Suprapubic skin (tissue), 4 donors: ENCODE data around the gene OGFOD2. TPM values are rescaled to one million over a fixed set of nuclear protein-coding genes. Genes with fewer than 3 reads are reported as not detected.
"Not testable (repeated sequence)": the region's sequence is repeated elsewhere in the genome, so short reads cannot be mapped to it uniquely, and the experiment has no call there.

Experiments
- DNase-seq, 2 donors: peaks; one replicate each; pipeline ENCODE4 v3.0.0-alpha.2; 2019; ENCODE audit warnings: low spot score in 2 of 2
- H3K27ac ChIP-seq: fragments of 200-600 bp; sonication (generic); one replicate; pipeline ENCODE4 v1.5.1; 2019
- H3K27me3 ChIP-seq: fragments of 200-600 bp; sonication (generic); one replicate; pipeline ENCODE4 v1.5.1; 2019
- H3K36me3 ChIP-seq: fragments of 200-600 bp; sonication (generic); one replicate; pipeline ENCODE4 v1.5.1; 2019
- H3K4me1 ChIP-seq: fragments of 200-600 bp; sonication (generic); one replicate; pipeline ENCODE4 v1.5.1; 2019
- H3K4me3 ChIP-seq: fragments of 200-600 bp; sonication (generic); one replicate; pipeline ENCODE4 v1.5.1; 2019; ENCODE audit warnings: mild to moderate bottlenecking
- H3K9me3 ChIP-seq: fragments of 200-600 bp; sonication (generic); one replicate; pipeline ENCODE4 v1.5.1; 2019
- CTCF ChIP-seq, 2 donors: fragments of 200-600 bp in 1 of 2; fragments of 450-650 bp in 1 of 2; sonication (generic) in 1 of 2; IDR thresholded peaks; one replicate each; pipeline ENCODE4 v1.5.1; 2016 to 2019; ENCODE audit warnings: antibody characterized with exemption in 2 of 2, mild to moderate bottlenecking in 1 of 2, moderate library complexity in 1 of 2
- EP300 ChIP-seq: sonication (generic); formaldehyde crosslinking; IDR thresholded peaks from one replicate; pipeline ENCODE4 v1.6.1; 2017; ENCODE audit warnings: antibody characterized with exemption
- POLR2A ChIP-seq, 2 donors: fragments of 450-650 bp; IDR thresholded peaks; one replicate each; pipeline ENCODE4 v1.6.1; 2017; ENCODE audit warnings: antibody characterized with exemption in 2 of 2, mild to moderate bottlenecking in 2 of 2, moderate library complexity in 2 of 2
- POLR2AphosphoS5 ChIP-seq, 3 donors: sonication (generic); formaldehyde crosslinking; IDR thresholded peaks; one replicate each; pipeline ENCODE4 v1.6.1; 2017; ENCODE audit warnings: antibody characterized with exemption in 3 of 3
- WGBS: methylation state at CpG from one replicate; pipeline ENCODE4 v1.1.5; 2018; 5-methylcytosine and 5-hydroxymethylcytosine counted together
- total RNA-seq, 4 donors: library from RNA; depleted of rRNA; stranded (reverse); fragments of >200 nt; gene quantifications; one replicate each; pipeline ENCODE4 v1.1.0, GENCODE V29; 2016

OGFOD2 gene
- total RNA-seq, 4 donors from 2014 or later = 9.9 to 27.0 (median 13.5) TPM

GRCh38 chr12:122929812-122930211, 45.2 kb upstream of the OGFOD2 start:
- TF ChIP-seq EP300 (no peak), CTCF (IDR thresholded peaks at IDR 0.05) (no peak), POLR2AphosphoS5 (IDR thresholded peaks at IDR 0.05) (no peak), POLR2A (IDR thresholded peaks at IDR 0.05) (no peak)
- H3K4me3 ChIP-seq = no peak overlapping the region
- H3K27me3 ChIP-seq = no peaks in the 10 kb centered on the region
- no peak for DNase-seq
- H3K36me3 ChIP-seq = peaks cover 6% of the 10 kb centered on the region
- H3K27ac ChIP-seq = no peak overlapping the region
- H3K4me1 ChIP-seq = no peaks in the 10 kb centered on the region
- H3K9me3 ChIP-seq = no peaks in the 10 kb centered on the region
- WGBS = 99% methylated on average over 10 of the region's 23 CpGs

GRCh38 chr12:122932207-122932606, 42.8 kb upstream of the OGFOD2 start:
- no peaks in the 10 kb centered on the region for H3K4me1 ChIP-seq
- no peak for DNase-seq
- no peak overlapping the region for H3K4me3 ChIP-seq
- H3K9me3 ChIP-seq = no peaks in the 10 kb centered on the region
- H3K27me3 ChIP-seq = no peaks in the 10 kb centered on the region
- peaks cover 15% of the 10 kb centered on the region for H3K36me3 ChIP-seq
- TF ChIP-seq POLR2A (IDR thresholded peaks at IDR 0.05) = no peak
- no peak for TF ChIP-seq CTCF (IDR thresholded peaks at IDR 0.05)
- no peak for TF ChIP-seq EP300
- no peak for TF ChIP-seq POLR2AphosphoS5 (IDR thresholded peaks at IDR 0.05)
- no peak overlapping the region for H3K27ac ChIP-seq
- 77% methylated on average over 6 of the region's 8 CpGs for WGBS

- Histone ChIP-seq H3K27me3 (no peaks in the 10 kb centered on the region), H3K9me3 (no peaks in the 10 kb centered on the region), H3K36me3 (peaks cover 15% of the 10 kb centered on the region), H3K27ac (no peak overlapping the region), H3K4me3 (no peak overlapping the region), H3K4me1 (no peaks in the 10 kb centered on the region)
- no peak for TF ChIP-seq POLR2AphosphoS5 (IDR thresholded peaks at IDR 0.05)
- no peak for DNase-seq
- 78% methylated on average over 3 of the region's 3 CpGs for WGBS
Observed at GRCh38 chr12:122934722-122935121, 40.3 kb upstream of the OGFOD2 start.

- WGBS = 94% methylated on average over 8 of the region's 8 CpGs
- no peak for TF ChIP-seq EP300
- no peak for TF ChIP-seq POLR2AphosphoS5 (IDR thresholded peaks at IDR 0.05)
- no peak for TF ChIP-seq POLR2A (IDR thresholded peaks at IDR 0.05)
- TF ChIP-seq CTCF (IDR thresholded peaks at IDR 0.05) = no peak
- H3K36me3 ChIP-seq = peaks cover 12% of the 10 kb centered on the region
- no peaks in the 10 kb centered on the region for H3K9me3 ChIP-seq
- no peak for DNase-seq
- H3K27me3 ChIP-seq = no peaks in the 10 kb centered on the region
- no peak overlapping the region for H3K4me3 ChIP-seq
- no peaks in the 10 kb centered on the region for H3K4me1 ChIP-seq
- H3K27ac ChIP-seq = no peak overlapping the region
Observed at GRCh38 chr12:122935318-122935717, 39.7 kb upstream of the OGFOD2 start.

GRCh38 chr12:122937622-122938091, 37.4 kb upstream of the OGFOD2 start:
- H3K9me3 ChIP-seq = no peaks in the 10 kb centered on the region
- WGBS = 74% methylated on average over 3 of the region's 3 CpGs
- DNase-seq = no peak
- H3K4me1 ChIP-seq = no peaks in the 10 kb centered on the region
- H3K27me3 ChIP-seq = no peaks in the 10 kb centered on the region
- no peak overlapping the region for H3K4me3 ChIP-seq
- peaks cover 12% of the 10 kb centered on the region for H3K36me3 ChIP-seq
- TF ChIP-seq EP300 (no peak), CTCF (IDR thresholded peaks at IDR 0.05) (no peak), POLR2A (IDR thresholded peaks at IDR 0.05) (no peak), POLR2AphosphoS5 (IDR thresholded peaks at IDR 0.05) (no peak)
- no peak overlapping the region for H3K27ac ChIP-seq

- no peaks in the 10 kb centered on the region for H3K27me3 ChIP-seq
- 90% methylated on average over 4 of the region's 4 CpGs for WGBS
- no peak overlapping the region for H3K27ac ChIP-seq
- no peaks in the 10 kb centered on the region for H3K9me3 ChIP-seq
- no peak overlapping the region for H3K4me3 ChIP-seq
- peaks cover 10% of the 10 kb centered on the region for H3K36me3 ChIP-seq
- peaks cover 8% of the 10 kb centered on the region for H3K4me1 ChIP-seq
- no peak for TF ChIP-seq POLR2A (IDR thresholded peaks at IDR 0.05)
- TF ChIP-seq EP300 = no peak
- TF ChIP-seq POLR2AphosphoS5 (IDR thresholded peaks at IDR 0.05) = no peak
- no peak for TF ChIP-seq CTCF (IDR thresholded peaks at IDR 0.05)
- DNase-seq = no peak
Observed at GRCh38 chr12:122939125-122939524, 35.9 kb upstream of the OGFOD2 start.

- DNase-seq, H3K27me3 ChIP-seq, H3K27ac ChIP-seq, H3K9me3 ChIP-seq, H3K4me3 ChIP-seq, H3K36me3 ChIP-seq: not testable (repeated sequence)
- peaks cover 29% of the 10 kb centered on the region for H3K4me1 ChIP-seq
- 81% methylated on average over 5 of the region's 5 CpGs for WGBS
Observed at GRCh38 chr12:122941351-122941750, 33.7 kb upstream of the OGFOD2 start.
